LNCAP (cell line): ENCODE results near the gene KCNH3.

Experiments used
- CTCF ChIP-seq: fragments of 450-650 bp; IDR thresholded peaks from 2 replicates; pipeline ENCODE4 v1.5.1; 2017; ENCODE audit warnings: mild to moderate bottlenecking

Gene KCNH3

GRCh38 chr12:49539406-49540228, 787 bp downstream of the KCNH3 start:
- no peak for TF ChIP-seq CTCF

- TF ChIP-seq CTCF: no peak
Measured at GRCh38 chr12:49540229-49541139, 1.7 kb downstream of the KCNH3 start.

GRCh38 chr12:49541140-49541861, 2.5 kb downstream of the KCNH3 start:
- TF ChIP-seq CTCF: no peak

- TF ChIP-seq CTCF: no peak
Measured at GRCh38 chr12:49541911-49542505, 3.2 kb downstream of the KCNH3 start.

GRCh38 chr12:49542592-49543160, 3.8 kb downstream of the KCNH3 start:
- TF ChIP-seq CTCF: no peak

GRCh38 chr12:49543221-49543913, 4.5 kb downstream of the KCNH3 start:
- no peak for TF ChIP-seq CTCF
